Mesothelial cell of epicardium (in vitro differentiated cells): ENCODE results near the gene FA2H. TPM values are rescaled to one million over a fixed set of nuclear protein-coding genes. Genes with fewer than 3 reads are reported as not detected.

Source experiments
- DNase-seq, 2 experiments: peaks; one replicate each; pipeline ENCODE4 v3.0.0; 2021; ENCODE audit warnings: low spot score in 2 of 2; ENCODE audit not compliant: unreplicated experiment in 2 of 2
- H3K27ac Mint-ChIP-seq: 2 replicates; pipeline ENCODE4 v1.8.0; 2021; ENCODE audit warnings: mixed read lengths
- H3K27me3 Mint-ChIP-seq: 2 replicates; pipeline ENCODE4 v1.8.0; 2021; ENCODE audit warnings: low read depth, mixed read lengths
- H3K36me3 Mint-ChIP-seq: 2 replicates; pipeline ENCODE4 v1.8.0; 2021; ENCODE audit warnings: mixed read lengths
- H3K4me1 Mint-ChIP-seq: 2 replicates; pipeline ENCODE4 v1.8.0; 2021; ENCODE audit warnings: mixed read lengths
- H3K4me3 Mint-ChIP-seq: 2 replicates; pipeline ENCODE4 v1.8.0; 2021; ENCODE audit warnings: mild to moderate bottlenecking, moderate library complexity, mixed read lengths
- H3K9me3 Mint-ChIP-seq: 2 replicates; pipeline ENCODE4 v1.8.0; 2021; ENCODE audit warnings: mixed read lengths
- total RNA-seq: library from RNA; stranded (reverse); gene quantifications from 3 replicates; pipeline ENCODE4 v1.2.1, GENCODE V29; 2021
- TF ChIP-seq, protein P1 (sequence below): fragments of 200-600 bp; sonication (generic); IDR thresholded peaks from one replicate; pipeline ENCODE4 v1.5.0; 2021; ENCODE audit warnings: antibody characterized with exemption; ENCODE audit not compliant: unreplicated experiment

The FA2H gene
- total RNA-seq, 1 donor from 2014 or later = not detected

DNA sequence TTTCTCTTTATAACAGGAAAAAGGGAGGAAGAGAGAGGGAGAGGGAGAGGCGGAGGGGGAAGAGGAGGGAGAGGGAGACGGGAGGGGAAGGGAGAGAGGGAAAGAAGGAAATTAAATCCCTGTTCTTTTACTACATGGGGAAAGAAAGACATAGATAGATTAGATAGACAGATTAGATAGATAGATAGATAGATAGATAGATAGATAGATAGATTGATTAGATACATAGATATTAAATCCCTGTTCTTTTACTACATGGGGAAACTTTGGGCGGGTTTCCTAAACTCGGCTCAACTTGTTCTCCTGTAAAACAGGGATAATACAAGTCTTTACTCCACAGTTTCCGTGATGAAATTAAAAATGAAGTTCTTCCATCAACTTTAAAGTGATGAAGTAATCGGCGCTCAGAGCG, 108.6 kb downstream of the FA2H start:
- H3K27ac Mint-ChIP-seq = no peak overlapping the region
- H3K36me3 Mint-ChIP-seq = peaks cover 15% of the 10 kb centered on the region
- H3K4me3 Mint-ChIP-seq = peak overlapping the region; percentile 94
- H3K4me1 Mint-ChIP-seq = peaks cover 15% of the 10 kb centered on the region
- H3K27me3 Mint-ChIP-seq = peaks cover 1% of the 10 kb centered on the region
- no peak for DNase-seq
- TF ChIP-seq, protein P1, sequence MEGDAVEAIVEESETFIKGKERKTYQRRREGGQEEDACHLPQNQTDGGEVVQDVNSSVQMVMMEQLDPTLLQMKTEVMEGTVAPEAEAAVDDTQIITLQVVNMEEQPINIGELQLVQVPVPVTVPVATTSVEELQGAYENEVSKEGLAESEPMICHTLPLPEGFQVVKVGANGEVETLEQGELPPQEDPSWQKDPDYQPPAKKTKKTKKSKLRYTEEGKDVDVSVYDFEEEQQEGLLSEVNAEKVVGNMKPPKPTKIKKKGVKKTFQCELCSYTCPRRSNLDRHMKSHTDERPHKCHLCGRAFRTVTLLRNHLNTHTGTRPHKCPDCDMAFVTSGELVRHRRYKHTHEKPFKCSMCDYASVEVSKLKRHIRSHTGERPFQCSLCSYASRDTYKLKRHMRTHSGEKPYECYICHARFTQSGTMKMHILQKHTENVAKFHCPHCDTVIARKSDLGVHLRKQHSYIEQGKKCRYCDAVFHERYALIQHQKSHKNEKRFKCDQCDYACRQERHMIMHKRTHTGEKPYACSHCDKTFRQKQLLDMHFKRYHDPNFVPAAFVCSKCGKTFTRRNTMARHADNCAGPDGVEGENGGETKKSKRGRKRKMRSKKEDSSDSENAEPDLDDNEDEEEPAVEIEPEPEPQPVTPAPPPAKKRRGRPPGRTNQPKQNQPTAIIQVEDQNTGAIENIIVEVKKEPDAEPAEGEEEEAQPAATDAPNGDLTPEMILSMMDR = no peak
- peaks cover 12% of the 10 kb centered on the region for H3K9me3 Mint-ChIP-seq

Other genes starting within 250 kb of the FA2H start
- gene GLG1, start 167.7 kb downstream of the FA2H start, total RNA-seq = 186 to 193 TPM (median 190 TPM) in 3 replicates
- gene RFWD3, start 107.9 kb downstream of the FA2H start, total RNA-seq = 32.7 to 36.8 TPM (median 35.3 TPM) in 3 replicates
- not detected in 3 replicates for gene MLKL, start 74.0 kb downstream of the FA2H start, total RNA-seq
- gene WDR59, start 210.3 kb upstream of the FA2H start, total RNA-seq = 115 to 134 TPM (median 127 TPM) in 3 replicates
- gene ZNRF1, start 224.2 kb upstream of the FA2H start, total RNA-seq = 52.9 to 55.0 TPM (median 53.1 TPM) in 3 replicates